Retinal pigment epithelial cell (primary cell): ENCODE measurements around the gene UBL4A.
A peak's percentile ranks its signal among the peaks of the same experiment; 100 is the strongest.

ENCODE experiments used
- DNase-seq: peaks from one replicate; pipeline ENCODE4 v3.0.0-alpha.2; 2010; ENCODE audit warnings: low read depth
- H3K4me3 ChIP-seq: 2 replicates; pipeline ENCODE4 v1.5.1; 2011; ENCODE audit warnings: mild to moderate bottlenecking, low read length, control low read depth, moderate library complexity
- TF ChIP-seq, protein P1 (sequence below): conservative IDR thresholded peaks from 2 replicates; pipeline ENCODE4 v1.5.1; 2011; ENCODE audit warnings: low read depth, low read length, control low read depth, inconsistent platforms

Gene UBL4A

DNA sequence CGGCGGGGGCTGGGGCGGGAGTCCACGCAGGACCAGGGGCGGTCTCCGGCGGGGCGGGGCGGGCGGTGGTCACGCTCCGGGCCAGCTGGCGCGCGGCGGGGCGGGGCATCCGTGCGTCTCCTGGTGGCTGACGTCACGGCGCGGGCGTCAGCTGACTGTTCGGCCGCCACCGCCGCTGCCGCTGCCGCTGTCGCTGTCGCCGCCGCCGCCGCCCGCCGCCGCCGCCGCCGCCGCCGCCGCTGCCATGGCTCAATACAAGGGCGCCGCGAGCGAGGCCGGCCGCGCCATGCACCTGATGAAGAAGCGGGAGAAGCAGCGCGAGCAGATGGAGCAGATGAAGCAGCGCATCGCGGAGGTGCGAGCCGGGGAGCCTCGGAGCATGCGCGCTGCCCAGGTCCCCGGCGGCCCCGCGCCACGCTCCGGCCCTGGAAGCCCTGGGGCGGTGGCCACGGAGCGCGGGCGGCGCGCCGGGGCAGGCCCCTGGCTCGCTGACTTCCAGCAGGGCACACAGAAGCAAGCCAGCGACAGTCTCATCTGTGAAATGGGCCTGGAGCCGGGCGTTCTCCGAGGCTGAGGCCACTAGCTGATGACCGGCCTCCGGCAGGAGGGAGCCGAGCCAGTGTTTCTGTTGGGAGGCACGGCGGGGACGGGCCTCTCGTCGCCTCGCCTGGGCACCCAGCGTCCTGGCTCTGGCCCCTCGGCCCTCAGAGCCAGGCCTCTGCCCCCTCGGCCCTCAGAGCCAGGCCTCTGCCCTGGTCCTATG is 42.2 kb downstream of the UBL4A start, which contains the start of gene FAM50A:
TSS of gene FAM50A (plus strand) at position 150 of the 763 bp plus-strand sequence. CDS start at position 245, 95 bp downstream.
- DNase-seq: no peak
- TF ChIP-seq, protein P1, sequence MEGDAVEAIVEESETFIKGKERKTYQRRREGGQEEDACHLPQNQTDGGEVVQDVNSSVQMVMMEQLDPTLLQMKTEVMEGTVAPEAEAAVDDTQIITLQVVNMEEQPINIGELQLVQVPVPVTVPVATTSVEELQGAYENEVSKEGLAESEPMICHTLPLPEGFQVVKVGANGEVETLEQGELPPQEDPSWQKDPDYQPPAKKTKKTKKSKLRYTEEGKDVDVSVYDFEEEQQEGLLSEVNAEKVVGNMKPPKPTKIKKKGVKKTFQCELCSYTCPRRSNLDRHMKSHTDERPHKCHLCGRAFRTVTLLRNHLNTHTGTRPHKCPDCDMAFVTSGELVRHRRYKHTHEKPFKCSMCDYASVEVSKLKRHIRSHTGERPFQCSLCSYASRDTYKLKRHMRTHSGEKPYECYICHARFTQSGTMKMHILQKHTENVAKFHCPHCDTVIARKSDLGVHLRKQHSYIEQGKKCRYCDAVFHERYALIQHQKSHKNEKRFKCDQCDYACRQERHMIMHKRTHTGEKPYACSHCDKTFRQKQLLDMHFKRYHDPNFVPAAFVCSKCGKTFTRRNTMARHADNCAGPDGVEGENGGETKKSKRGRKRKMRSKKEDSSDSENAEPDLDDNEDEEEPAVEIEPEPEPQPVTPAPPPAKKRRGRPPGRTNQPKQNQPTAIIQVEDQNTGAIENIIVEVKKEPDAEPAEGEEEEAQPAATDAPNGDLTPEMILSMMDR: no peak
- H3K4me3 ChIP-seq: peak within 1 kb of the TSS; percentile 55

GRCh38 chrX:154443479-154443910 is 42.9 kb downstream of the UBL4A start:
- peak overlapping the region; percentile 39 for H3K4me3 ChIP-seq
- TF ChIP-seq, protein P1: no peak
- DNase-seq: peak; percentile 15

DNA sequence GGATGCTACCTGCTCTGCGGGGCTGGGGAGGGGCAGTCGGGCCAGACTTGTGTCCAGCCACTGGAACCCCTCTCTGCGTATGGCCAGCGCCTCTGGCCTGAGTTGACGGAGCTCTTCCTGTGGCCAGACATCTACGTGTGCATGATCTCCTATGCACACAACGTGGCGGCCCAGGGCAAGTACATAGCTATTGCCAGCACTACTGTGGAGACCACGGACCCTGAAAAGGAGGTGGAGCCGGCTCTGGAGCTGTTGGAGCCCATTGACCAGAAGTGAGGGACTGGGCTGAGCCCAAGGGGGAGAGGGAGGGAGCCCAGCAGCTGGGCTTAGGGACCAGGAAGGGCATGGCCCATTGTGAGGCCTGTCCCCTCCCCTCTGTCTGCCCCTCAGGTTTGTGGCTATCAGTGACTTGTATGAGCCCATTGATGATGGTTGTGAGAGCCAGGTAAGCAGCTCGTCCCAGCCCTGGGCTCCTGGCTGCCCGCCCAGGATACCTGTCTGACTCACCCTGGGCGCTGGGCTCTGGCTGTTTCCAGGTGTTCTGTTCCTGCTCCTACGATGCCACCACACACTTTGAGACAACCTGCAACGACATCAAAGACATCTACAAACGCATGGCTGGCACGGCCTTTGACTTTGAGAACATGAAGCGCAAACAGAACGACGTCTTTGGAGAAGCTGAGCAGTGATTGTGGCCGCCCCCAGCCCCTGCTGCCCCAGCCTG is 44.3 kb downstream of the UBL4A start:
- TF ChIP-seq, protein P1: no peak
- no peak overlapping the region for H3K4me3 ChIP-seq
- DNase-seq: no peak

DNA sequence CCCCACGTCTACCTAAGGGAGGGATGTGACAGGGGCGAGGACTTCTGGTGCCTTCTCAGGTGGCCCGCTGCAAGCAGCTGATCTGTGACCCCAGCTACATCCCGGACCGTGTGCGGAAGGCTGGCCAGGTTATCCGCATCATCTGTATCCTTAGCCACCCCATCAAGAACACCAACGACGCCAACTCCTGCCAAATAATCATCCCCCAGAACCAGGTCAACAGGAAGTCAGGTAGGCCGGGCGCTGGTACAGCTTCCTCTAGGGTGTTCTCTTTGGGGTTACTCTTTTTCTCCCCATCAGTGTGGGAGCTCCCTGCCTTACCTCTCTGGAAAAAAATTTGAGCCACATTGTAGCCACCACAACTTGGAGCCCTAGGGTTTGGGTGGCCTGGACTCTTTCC is 44.9 kb downstream of the UBL4A start:
- H3K4me3 ChIP-seq: no peak overlapping the region
- TF ChIP-seq, protein P1: no peak
- no peak for DNase-seq

DNA sequence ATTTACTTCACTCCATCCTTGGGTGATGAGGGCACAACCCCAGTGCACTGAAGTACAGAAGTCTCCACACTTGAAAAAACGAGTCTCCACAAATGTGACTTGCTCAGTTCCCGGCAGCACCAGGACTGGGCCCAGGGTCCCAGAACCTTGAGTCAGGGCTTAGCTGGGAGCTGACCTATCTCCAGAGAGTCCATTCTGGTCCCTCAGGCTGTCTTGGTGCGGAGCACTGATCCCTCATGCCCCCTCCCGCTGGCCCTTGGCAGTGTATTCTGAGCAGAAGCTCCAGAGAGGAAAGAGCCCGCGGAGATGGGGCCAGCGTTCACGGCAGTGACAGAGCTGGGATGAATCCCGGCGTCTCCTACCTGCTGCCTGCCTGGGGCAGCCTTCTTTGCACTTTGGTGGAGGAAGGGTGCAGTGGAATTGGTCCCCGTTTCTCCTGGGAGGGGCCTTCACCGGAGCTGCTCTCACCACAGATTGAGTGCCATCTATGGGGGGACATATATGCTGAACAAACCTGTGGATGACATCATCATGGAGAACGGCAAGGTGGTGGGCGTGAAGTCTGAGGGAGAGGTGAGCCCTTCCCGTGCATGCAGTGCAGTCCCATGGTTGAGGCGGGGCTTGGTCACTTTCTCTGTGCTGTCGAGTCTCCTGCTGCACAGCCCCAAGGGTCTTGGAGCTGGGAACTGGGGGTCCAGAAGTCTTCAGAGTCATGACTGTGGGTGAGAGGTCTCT is 45.6 kb downstream of the UBL4A start:
- H3K4me3 ChIP-seq: no peak overlapping the region
- TF ChIP-seq, protein P1: no peak

GRCh38 chrX:154439841-154440240 is 46.6 kb downstream of the UBL4A start:
- TF ChIP-seq, protein P1: no peak
- H3K4me3 ChIP-seq: no peak overlapping the region
- no peak for DNase-seq

More for the DNA sequence above, 45.6 kb downstream of the UBL4A start:
- no peak for DNase-seq
